ENCODE measurements around the gene MZF1. TPM values are rescaled to one million over a fixed set of nuclear protein-coding genes. Genes with fewer than 3 reads are reported as not detected.
A peak's percentile ranks its signal among the peaks of the same experiment; 100 is the strongest.

MZF1 gene
- total and polyA plus RNA-seq, 2 experiments from 2014 or later = 10.2 to 21.8 TPM

DNA sequence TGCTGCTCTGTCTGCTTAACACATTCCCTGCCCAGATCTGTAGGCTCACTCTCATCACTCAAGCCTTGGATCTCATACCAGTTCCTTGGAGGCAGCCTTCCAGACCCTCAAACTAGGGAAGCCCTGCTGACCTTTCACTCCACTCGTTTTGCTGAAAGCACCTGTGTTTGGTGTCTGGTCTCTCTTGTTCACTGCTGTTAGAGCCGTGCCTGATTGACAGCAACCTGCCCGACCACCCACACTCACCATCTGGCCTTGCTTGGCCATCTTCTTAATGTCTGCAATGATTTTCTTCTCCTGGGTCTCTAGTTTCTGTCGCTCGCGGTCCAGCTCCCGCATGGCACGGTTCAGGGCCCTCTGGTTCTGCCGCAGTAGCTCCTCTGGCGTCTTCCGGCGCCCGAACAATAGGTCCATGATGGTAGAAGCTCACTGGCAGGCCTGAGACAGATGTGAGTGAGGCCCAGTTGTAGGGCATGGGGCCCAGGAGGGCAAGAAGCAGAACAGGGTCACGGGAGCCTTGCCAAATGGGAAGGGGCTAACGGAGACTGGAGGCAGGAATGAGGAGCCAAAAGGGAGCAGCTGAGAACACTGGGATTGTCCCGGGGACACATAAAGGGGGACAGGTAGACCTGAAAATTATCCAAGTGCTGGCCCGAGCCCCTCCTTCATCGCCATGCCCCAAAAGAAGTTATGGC is 19.2 kb downstream of the MZF1 start:
- Mint-ChIP-seq H3K9me3 (peaks cover 8% of the 10 kb centered on the region; the same call in 2 of the 3 replicates), H3K27ac (peak overlapping the region; percentile 98), H3K36me3 (ENCODE audit: low read depth) (peaks cover 81% of the 10 kb centered on the region), H3K4me1 (peaks cover 39% of the 10 kb centered on the region), H3K4me3 (peak overlapping the region; percentile 95), H3K27me3 (ENCODE audit: insufficient read depth, low read depth, poor library complexity) (peaks cover 39% of the 10 kb centered on the region)
- Histone ChIP-seq H3K4me3 (peak overlapping the region; percentile 93), H3K79me2 (replicated peaks; ENCODE audit: insufficient read depth) (peaks cover 20% of the 10 kb centered on the region), H2AFZ (no peak overlapping the region), H4K20me1 (replicated peaks; ENCODE audit: insufficient read depth) (peaks cover 8% of the 10 kb centered on the region), H3K27me3 (ENCODE audit: insufficient read depth) (no peaks in the 10 kb centered on the region), H3K4me1 (ENCODE audit: insufficient read depth) (peaks cover 16% of the 10 kb centered on the region), H3K36me3 (ENCODE audit: insufficient read depth) (peaks cover 30% of the 10 kb centered on the region), H3K27ac (ENCODE audit: low read depth) (peak overlapping the region; percentile 96), H3F3A (replicated peaks; ENCODE audit: low read depth) (peaks cover 73% of the 10 kb centered on the region), H3K4me2 (peak overlapping the region; percentile 98), H3K9me2 (ENCODE audit: insufficient read depth) (no peaks in the 10 kb centered on the region)
- TF ChIP-seq JUNB (IDR thresholded peaks at IDR 0.05; ENCODE audit: unreplicated experiment) = no peak
- TF ChIP-seq STAT1 (IDR thresholded peaks at IDR 0.05; ENCODE audit: unreplicated experiment) = no peak
- no peak for TF ChIP-seq CREB1 (CRISPR knock-in tag; IDR thresholded peaks at IDR 0.05; ENCODE audit: low read depth)
- no peak for TF ChIP-seq POLR2AphosphoS5 (IDR thresholded peaks at IDR 0.05; ENCODE audit: low read depth)
- no peak for TF ChIP-seq CTCF (conservative IDR thresholded peaks at IDR 0.05; ENCODE audit: low read depth in 2 of 2)
- no peak for TF ChIP-seq EZH2 (IDR thresholded peaks at IDR 0.05; ENCODE audit: low read depth, unreplicated experiment)
- no peak for TF ChIP-seq NANOG (IDR thresholded peaks at IDR 0.05; ENCODE audit: borderline replicate concordance)
- no peak for TF ChIP-seq ZNF114 (CRISPR knock-in tag; IDR thresholded peaks at IDR 0.05)
- no peak for TF ChIP-seq ZNF331 (CRISPR knock-in tag; IDR thresholded peaks at IDR 0.05; ENCODE audit: low read depth)
- TF ChIP-seq, protein P1, sequence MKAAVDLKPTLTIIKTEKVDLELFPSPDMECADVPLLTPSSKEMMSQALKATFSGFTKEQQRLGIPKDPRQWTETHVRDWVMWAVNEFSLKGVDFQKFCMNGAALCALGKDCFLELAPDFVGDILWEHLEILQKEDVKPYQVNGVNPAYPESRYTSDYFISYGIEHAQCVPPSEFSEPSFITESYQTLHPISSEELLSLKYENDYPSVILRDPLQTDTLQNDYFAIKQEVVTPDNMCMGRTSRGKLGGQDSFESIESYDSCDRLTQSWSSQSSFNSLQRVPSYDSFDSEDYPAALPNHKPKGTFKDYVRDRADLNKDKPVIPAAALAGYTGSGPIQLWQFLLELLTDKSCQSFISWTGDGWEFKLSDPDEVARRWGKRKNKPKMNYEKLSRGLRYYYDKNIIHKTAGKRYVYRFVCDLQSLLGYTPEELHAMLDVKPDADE (IDR thresholded peaks at IDR 0.05) = no peak
- no peak for TF ChIP-seq EZH2phosphoT487 (IDR thresholded peaks at IDR 0.05; ENCODE audit: unreplicated experiment)
- TF ChIP-seq, protein P2, sequence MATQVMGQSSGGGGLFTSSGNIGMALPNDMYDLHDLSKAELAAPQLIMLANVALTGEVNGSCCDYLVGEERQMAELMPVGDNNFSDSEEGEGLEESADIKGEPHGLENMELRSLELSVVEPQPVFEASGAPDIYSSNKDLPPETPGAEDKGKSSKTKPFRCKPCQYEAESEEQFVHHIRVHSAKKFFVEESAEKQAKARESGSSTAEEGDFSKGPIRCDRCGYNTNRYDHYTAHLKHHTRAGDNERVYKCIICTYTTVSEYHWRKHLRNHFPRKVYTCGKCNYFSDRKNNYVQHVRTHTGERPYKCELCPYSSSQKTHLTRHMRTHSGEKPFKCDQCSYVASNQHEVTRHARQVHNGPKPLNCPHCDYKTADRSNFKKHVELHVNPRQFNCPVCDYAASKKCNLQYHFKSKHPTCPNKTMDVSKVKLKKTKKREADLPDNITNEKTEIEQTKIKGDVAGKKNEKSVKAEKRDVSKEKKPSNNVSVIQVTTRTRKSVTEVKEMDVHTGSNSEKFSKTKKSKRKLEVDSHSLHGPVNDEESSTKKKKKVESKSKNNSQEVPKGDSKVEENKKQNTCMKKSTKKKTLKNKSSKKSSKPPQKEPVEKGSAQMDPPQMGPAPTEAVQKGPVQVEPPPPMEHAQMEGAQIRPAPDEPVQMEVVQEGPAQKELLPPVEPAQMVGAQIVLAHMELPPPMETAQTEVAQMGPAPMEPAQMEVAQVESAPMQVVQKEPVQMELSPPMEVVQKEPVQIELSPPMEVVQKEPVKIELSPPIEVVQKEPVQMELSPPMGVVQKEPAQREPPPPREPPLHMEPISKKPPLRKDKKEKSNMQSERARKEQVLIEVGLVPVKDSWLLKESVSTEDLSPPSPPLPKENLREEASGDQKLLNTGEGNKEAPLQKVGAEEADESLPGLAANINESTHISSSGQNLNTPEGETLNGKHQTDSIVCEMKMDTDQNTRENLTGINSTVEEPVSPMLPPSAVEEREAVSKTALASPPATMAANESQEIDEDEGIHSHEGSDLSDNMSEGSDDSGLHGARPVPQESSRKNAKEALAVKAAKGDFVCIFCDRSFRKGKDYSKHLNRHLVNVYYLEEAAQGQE (IDR thresholded peaks at IDR 0.05; ENCODE audit: unreplicated experiment) = no peak
- TF ChIP-seq, protein P3, sequence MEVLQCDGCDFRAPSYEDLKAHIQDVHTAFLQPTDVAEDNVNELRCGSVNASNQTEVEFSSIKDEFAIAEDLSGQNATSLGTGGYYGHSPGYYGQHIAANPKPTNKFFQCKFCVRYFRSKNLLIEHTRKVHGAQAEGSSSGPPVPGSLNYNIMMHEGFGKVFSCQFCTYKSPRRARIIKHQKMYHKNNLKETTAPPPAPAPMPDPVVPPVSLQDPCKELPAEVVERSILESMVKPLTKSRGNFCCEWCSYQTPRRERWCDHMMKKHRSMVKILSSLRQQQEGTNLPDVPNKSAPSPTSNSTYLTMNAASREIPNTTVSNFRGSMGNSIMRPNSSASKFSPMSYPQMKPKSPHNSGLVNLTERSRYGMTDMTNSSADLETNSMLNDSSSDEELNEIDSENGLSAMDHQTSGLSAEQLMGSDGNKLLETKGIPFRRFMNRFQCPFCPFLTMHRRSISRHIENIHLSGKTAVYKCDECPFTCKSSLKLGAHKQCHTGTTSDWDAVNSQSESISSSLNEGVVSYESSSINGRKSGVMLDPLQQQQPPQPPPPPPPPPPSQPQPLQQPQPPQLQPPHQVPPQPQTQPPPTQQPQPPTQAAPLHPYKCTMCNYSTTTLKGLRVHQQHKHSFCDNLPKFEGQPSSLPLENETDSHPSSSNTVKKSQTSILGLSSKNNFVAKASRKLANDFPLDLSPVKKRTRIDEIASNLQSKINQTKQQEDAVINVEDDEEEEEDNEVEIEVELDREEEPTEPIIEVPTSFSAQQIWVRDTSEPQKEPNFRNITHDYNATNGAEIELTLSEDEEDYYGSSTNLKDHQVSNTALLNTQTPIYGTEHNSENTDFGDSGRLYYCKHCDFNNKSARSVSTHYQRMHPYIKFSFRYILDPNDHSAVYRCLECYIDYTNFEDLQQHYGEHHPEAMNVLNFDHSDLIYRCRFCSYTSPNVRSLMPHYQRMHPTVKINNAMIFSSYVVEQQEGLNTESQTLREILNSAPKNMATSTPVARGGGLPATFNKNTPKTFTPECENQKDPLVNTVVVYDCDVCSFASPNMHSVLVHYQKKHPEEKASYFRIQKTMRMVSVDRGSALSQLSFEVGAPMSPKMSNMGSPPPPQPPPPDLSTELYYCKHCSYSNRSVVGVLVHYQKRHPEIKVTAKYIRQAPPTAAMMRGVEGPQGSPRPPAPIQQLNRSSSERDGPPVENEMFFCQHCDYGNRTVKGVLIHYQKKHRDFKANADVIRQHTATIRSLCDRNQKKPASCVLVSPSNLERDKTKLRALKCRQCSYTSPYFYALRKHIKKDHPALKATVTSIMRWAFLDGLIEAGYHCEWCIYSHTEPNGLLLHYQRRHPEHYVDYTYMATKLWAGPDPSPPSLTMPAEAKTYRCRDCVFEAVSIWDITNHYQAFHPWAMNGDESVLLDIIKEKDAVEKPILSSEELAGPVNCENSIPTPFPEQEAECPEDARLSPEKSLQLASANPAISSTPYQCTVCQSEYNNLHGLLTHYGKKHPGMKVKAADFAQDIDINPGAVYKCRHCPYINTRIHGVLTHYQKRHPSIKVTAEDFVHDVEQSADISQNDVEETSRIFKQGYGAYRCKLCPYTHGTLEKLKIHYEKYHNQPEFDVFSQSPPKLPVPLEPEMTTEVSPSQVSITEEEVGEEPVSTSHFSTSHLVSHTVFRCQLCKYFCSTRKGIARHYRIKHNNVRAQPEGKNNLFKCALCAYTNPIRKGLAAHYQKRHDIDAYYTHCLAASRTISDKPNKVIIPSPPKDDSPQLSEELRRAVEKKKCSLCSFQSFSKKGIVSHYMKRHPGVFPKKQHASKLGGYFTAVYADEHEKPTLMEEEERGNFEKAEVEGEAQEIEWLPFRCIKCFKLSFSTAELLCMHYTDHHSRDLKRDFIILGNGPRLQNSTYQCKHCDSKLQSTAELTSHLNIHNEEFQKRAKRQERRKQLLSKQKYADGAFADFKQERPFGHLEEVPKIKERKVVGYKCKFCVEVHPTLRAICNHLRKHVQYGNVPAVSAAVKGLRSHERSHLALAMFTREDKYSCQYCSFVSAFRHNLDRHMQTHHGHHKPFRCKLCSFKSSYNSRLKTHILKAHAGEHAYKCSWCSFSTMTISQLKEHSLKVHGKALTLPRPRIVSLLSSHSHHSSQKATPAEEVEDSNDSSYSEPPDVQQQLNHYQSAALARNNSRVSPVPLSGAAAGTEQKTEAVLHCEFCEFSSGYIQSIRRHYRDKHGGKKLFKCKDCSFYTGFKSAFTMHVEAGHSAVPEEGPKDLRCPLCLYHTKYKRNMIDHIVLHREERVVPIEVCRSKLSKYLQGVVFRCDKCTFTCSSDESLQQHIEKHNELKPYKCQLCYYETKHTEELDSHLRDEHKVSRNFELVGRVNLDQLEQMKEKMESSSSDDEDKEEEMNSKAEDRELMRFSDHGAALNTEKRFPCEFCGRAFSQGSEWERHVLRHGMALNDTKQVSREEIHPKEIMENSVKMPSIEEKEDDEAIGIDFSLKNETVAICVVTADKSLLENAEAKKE (CRISPR knock-in tag; IDR thresholded peaks at IDR 0.05) = no peak
- DNase-seq (ENCODE audit: low spot score) = no peak
- ATAC-seq = no peak; the same call in 2 of the 3 replicates
